ENCODE results near the gene VWA2.

Gene VWA2, protein sequence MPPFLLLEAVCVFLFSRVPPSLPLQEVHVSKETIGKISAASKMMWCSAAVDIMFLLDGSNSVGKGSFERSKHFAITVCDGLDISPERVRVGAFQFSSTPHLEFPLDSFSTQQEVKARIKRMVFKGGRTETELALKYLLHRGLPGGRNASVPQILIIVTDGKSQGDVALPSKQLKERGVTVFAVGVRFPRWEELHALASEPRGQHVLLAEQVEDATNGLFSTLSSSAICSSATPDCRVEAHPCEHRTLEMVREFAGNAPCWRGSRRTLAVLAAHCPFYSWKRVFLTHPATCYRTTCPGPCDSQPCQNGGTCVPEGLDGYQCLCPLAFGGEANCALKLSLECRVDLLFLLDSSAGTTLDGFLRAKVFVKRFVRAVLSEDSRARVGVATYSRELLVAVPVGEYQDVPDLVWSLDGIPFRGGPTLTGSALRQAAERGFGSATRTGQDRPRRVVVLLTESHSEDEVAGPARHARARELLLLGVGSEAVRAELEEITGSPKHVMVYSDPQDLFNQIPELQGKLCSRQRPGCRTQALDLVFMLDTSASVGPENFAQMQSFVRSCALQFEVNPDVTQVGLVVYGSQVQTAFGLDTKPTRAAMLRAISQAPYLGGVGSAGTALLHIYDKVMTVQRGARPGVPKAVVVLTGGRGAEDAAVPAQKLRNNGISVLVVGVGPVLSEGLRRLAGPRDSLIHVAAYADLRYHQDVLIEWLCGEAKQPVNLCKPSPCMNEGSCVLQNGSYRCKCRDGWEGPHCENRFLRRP

DNA sequence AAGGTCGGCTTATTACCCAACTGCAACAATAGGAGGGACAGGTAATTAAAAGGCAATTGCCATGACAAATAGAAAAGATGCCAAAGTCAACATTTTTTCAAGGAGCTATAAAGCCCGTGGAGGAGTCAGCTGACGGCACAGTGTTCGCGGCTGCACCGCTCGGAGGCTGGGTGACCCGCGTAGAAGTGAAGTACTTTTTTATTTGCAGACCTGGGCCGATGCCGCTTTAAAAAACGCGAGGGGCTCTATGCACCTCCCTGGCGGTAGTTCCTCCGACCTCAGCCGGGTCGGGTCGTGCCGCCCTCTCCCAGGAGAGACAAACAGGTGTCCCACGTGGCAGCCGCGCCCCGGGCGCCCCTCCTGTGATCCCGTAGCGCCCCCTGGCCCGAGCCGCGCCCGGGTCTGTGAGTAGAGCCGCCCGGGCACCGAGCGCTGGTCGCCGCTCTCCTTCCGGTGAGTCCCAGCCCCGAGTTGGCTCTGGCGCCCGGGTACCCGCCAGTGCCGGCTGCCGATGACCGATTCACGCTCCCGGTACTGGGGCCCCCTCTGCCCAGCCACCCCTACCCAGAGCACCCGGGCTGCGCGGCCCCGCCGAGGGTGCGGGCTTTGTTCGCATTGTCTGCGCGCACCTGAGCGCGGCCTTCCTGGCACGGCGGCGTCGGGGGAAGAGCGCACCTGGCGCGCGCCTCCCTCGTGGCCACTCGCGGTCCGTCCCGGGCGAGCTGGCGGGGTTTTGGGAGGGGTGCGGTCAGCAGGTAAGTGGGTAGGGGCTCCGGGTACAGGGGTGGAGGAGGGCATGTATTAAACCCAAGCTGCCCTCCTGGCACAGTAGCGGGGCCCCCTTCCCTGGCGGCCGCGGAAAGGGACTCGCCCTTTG, at the start of gene VWA2:
Gene VWA2 (plus strand): TSS at position 138 of the 877 bp plus-strand sequence. CDS start 9,460 bp downstream, outside the sequence.
- DNase-seq (ENCODE audit: low read depth, low spot score) = no peak

DNA sequence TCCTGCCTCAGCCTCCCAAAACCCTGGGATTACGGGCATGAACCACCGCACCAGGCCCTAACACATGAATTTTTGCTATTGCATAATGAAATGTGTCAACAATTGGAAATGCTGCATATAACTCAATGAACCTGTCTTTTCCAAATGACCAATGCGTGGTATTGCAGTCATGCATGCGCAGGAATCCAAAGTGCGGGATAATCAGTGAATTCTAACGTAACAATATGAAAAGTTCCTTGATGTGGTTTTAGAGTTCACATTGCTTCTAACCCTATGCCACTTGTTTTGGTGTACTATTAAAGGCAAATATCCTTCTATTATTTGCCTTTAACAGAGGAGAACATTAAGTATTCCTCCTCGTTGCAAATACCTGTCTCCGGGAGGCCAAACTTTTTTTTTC, 49.4 kb upstream of the VWA2 start:
- DNase-seq (ENCODE audit: low read depth, low spot score) = no peak

DNA sequence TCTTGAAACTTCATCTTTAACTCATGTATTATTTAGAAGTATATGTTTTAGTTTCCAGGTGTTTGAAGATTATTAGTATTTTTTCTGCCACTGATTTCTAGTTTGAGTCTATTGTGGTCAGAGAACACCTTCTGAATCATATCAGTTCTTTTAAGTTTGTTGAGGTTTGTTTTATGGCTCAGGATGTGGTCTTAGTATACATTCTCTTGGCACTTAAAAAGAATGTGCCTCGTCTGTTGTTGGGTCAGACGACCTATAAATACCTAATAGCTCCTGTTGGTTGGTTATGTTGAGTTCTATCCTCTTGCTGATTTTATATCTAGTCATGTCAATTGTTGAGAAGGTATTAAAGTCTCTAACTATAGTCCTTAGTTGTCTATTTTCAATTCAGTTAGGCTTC, 44.0 kb upstream of the VWA2 start:
- DNase-seq (ENCODE audit: low read depth, low spot score) = no peak

DNA sequence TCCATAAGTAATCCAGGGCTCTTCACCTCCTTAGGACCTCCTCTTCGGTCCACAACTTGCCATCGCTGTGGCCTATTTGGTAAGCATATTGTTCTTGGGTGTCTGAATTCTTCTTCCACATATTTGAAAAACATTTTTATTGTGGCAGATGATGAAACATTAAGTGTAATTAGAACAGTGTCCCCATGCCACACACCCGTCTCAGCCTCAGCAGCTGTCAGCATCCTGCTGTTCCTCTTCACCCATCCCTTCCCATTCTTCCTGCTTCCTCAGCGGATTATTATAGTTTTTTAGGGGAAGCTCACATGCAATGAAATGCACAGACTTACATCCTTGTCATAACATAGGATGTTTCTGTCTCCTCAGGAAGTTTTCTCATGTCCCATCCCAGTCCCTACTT, 39.8 kb upstream of the VWA2 start:
- DNase-seq (ENCODE audit: low read depth, low spot score) = no peak

DNA sequence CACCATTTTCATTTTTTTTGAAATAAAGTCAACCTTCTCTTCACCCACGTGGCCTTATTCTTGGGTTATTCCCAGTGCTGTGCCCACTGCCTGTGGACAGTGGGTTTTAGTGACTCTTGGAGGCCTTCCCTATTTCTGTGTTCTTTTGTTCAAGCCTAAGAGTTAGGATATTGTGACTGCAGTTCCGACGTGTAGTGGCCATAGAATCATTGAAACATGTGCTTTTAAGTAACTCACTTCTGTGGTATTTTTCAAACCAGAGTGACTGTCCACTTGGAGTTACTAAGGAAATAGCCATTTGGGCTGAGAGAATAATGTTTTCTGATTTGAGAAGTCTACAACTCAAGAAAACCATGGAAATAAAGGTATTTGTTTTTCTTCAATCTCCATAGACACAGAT, 36.2 kb upstream of the VWA2 start:
- DNase-seq (ENCODE audit: low read depth, low spot score) = no peak

DNA sequence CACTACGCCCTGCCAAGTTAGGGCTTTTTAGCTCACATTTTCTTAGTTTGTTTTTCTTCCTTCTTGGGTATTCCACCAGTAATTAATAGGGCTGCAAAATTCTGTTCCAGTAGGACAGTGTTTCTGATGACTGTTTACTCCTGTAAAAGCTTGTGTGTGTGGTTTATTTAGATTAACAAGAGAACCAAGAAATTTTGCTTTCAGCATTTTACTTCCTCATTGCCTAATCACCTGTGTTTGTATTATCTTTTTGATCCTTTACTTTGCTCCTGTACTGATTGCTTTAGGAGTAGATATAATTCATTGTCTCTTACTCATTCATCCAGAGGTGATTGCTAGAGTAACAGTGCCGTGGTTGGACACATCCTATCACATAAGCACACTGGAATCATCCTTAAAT, 32.2 kb upstream of the VWA2 start:
- no peak for DNase-seq (ENCODE audit: low read depth, low spot score)

DNA sequence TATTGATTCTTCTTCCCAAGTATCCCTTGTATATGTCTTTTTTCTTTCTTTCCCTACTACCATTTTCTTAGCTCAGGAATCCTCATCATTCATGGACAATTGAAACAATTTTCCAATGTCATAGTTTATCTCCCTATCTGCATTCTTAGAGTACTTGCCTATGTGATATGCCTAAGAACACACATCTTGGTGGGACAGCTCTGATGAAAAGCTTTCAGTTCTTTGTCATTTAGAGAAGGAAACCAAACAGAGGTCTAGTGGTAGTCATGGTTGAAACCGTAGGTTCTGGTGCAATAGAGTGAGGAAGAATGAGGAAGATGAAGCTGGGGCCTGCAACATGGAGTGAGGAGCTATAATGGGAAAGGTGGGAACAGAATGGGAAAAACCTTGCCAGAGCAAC, 31.7 kb upstream of the VWA2 start:
- no peak for DNase-seq (ENCODE audit: low read depth, low spot score)

DNA sequence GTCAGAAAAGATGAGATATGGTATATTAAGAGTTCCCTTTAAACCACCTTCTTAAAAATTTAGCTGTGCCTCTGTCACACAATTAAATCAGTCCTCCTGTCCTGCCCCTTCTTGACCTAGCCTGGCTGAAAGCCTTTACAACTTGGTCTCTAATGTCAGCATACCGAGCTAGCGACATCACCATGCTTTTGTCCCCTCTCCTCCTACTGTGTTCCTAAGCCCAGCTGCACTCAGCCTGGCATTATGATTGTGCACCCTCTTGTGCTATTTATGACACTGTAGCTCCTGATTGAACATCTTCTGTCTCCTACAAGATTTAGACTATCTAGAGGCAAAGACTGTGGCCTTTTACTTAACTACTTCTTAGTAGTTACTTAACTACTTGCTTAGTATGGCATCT, 30.7 kb upstream of the VWA2 start:
- DNase-seq (ENCODE audit: low read depth, low spot score) = no peak

DNA sequence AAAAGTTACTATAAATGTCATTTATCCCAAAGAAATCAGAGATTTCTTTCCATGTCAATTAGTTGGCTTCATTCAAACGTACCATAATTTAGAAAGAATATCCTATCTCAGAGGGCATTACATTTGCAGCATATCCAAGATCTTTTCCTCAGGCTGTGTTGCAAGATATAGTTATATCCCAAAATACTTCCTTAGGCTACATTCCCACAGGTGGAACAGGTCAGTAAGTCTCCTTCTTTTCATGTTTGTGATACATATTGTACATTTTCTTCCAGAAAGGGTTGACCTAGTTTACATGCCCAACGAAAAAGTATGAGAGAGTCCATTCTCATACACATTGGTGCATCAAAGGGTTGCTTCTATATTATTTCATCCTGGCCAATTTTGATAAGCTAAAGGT, 26.9 kb upstream of the VWA2 start:
- DNase-seq (ENCODE audit: low read depth, low spot score) = no peak

DNA sequence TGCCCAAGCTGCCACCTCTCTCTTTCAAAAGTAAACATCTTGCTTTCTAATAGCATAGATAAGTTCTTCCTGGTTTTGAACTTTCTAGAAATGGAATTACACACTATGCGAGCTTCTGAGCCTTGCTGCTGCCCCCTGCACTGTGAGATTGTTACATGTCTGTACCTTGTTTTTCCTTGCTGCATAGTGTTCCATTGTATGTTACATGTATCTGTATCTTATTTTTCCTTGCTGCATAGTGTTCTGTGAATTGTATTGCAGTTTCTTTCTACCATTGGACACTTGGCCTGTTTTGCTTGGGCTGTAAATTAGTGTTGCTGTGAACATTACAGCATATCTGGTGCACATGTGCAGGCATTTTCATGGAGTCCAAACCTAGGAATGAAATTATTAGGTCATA, 24.0 kb upstream of the VWA2 start:
- no peak for DNase-seq (ENCODE audit: low read depth, low spot score)

DNA sequence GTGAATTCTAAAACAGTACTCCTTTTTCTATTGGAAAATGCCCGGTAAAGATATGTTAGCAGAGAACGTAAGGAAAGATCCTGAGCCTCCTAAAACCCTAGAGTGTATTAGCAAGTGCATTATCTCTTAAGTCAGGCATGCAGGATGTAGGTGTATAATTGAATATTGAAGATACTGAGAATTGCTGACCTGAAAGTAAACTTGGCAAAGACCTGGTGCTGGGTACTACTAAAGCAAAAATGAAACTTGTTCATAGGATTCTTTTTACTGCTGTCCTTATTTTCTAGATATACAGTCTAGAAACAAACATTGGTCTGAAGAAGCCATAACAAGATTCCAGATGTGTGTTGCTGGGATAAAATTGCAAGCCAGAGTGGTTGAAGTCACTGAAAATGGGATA, 18.8 kb upstream of the VWA2 start:
- no peak for DNase-seq (ENCODE audit: low read depth, low spot score)

DNA sequence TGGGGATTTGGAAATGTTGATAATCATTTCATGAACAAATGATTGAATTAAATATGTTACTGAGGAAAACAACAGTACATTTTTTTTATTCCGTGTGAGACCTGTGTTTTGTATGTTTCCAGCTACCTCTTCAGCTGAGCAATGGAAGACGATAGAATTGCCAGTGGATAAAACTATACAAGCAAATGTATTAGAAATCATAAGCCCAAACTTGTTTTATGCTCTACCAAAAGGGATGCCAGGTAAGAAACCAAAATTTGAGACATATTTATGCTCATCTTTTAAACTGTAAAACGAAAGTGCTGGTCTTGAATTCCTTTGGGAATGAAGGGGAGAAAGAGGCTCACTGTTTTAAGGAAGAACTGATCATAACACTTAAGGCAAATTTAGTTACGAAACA, 17.8 kb upstream of the VWA2 start:
- DNase-seq (ENCODE audit: low read depth, low spot score) = no peak

DNA sequence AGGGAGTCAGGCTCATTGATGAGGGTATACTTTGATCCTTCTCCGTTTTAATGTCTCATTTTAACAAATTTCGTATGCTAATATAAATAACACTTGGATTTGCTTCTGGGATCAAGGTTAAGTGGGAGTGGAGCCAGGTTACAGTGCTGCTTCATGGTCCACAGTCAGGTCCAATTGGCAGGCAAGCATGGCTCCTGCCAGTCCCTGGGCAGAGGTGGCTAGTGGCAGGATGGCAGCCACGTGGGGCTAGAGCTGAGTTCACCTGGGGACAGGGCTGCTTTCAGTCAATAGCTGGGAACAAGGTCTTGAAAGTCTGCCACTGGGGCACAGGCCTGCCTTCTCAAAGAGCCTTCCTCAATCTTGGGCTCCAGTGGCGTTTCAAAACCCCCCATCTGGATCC, 16.0 kb upstream of the VWA2 start:
- no peak for DNase-seq (ENCODE audit: low read depth, low spot score)

DNA sequence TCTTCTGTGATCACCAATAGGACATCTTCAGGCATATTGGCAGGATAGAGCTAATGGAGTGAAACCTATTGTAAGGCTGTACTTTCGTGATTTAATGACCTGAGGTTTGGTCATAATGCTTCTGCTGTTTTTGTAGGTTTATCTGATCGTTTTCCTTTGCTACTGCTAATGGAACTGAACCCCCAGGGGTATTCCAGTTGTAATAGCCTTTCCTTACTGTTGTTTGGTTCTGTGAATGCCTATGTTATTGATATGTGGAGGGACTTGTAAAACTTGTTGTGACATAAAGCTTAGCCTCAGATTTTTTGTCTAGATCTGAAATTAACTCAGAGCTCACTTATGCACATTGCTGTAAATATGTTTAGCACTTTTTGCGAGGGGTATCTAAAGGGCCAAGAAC, 10.9 kb upstream of the VWA2 start:
- no peak for DNase-seq (ENCODE audit: low read depth, low spot score)

DNA sequence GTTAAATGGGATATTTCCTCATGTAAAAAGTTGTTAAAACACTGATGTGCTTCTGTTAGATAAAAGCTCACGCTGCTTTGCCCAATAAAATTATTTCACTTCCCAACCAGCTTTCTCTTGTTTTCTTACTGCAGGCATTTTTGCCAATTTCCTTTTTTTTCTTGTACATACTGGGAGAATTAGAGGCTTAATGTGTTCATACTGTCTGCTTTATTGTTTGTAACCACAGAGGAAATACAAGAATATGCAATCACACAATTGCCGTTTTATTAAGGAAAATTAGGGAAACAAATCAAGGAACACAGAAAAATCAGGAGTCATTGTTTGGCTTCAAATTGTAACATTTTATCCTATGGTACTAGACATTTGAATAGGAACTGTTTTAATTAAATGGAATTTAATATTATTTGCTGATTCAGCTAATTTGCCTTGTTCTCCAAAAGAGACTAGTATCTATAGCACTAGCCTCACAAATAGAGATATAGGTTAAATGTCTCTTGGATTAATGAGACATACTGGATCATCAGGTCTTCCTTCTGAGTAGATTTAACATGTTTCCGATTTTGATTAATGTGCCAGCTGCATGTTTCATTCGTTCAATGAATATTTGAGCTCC, 6.4 kb upstream of the VWA2 start:
- DNase-seq (ENCODE audit: low read depth, low spot score) = no peak

DNA sequence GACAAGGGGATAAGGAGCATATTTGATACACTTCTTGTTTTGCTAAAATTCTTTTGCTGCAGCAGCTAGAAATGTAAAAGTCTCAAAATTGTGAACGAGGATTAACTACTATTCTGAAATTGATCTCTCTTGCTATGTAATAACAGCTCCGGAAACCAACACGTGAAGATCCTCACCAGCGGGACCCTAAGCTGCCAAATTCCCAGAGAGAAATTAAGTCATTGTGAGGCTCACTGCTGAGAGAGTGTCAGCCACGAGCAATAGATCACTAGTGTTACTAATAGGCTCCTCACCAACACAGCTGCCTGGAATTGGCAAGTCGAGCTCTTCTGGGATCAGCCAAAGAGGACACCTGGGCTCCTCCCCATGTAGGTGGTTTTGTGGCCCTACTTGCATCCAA, 5.6 kb upstream of the VWA2 start:
- no peak for DNase-seq (ENCODE audit: low read depth, low spot score)

DNA sequence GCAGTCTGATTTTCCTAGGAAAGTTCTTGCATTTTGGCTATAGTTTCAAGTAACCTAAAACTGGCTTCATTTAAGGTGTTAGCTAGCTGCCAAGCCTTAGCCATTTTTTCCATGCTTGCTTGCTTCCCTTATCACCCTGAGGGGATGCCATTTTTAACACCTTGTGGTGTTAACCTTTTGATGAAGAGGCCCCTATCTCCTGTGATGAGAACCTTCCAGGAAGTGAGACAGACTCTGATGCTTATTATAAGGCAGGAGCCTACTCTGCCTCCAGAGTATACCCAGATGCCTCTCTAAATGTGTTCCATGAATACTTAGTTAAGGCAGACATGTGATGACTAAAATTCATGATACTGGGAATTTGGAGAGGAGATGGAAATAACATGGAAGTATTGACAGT, 4.9 kb upstream of the VWA2 start:
- DNase-seq (ENCODE audit: low read depth, low spot score) = no peak

DNA sequence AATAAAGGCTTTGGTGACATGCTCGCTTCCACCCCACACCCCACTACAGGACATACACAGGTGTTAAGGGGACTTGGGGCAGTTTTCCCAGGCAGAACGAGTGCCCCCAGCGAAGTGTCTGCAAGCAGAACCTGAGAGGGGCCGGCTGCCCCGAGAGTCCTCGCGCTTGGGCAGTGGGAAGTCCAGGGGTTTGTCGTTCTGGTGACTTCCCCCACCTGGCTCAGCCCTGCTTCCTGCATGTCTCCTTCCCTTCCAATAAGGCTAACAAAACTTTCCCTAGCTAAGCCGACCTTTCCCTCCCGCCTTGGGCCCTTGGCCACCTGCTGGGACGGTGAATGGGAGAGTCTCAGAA, 916 bp downstream of the VWA2 start:
- DNase-seq (ENCODE audit: low read depth, low spot score) = no peak

DNA sequence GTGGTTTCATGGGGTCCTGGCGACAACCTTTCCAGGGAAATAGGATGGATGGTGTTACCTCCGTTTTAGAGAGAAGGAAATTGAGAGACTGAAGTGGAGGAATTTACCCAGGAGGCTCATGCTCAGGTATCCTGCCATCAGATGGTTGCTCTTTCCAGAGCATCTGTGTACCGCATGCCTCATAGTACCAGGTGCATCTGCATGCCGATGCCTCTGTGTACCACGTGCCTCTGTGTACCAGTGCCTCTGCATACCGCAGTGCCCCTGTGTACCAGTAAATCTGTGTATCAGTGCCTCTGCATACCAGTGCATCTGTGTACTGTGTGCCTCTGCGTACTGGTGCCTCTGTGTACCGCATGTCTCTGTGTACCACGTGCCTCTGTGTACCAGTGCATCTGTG, 3.2 kb downstream of the VWA2 start:
- no peak for DNase-seq (ENCODE audit: low read depth, low spot score)

DNA sequence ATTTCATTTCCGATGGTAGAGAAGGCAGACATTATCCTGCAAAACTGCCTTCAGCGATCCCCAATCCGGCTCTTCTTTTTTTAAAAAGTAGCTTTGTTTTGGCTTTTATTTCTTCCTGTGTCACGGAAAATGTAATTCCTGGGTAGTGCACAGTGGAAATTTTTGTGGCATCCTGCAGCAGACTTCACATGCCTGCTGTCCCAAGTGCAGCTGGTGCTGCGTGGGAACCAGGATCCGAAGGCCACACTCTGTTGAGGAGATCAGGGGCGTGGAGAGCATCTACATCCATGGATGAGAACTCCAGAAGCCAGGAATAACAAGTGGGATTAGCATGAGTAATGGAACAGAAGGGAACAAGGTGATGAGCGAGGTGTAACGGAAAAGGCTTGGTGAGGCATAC, 4.6 kb downstream of the VWA2 start:
- no peak for DNase-seq (ENCODE audit: low read depth, low spot score)

DNA sequence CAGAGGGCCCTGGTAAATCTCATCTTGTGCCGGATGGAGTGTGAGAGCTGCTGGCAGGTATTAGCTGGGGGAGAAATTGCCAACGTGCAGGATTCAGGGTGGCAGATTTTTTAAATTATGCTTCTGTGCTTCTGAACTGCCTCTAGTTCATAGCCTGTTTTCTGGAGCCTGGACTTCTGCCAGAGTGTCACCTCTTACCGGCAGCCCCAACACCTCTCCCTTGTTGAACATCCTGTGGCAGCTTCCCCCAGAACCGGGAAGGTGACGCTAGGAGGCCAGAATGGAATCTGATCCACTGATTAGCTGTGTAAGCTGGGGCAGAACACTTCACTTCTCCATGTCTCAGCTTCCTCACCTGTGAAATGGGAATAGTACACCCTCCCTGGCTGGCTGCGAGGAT, 5.1 kb downstream of the VWA2 start:
- no peak for DNase-seq (ENCODE audit: low read depth, low spot score)
